Caco-2 (cell line): ENCODE measurements around the gene ABCB8. TPM values are rescaled to one million over a fixed set of nuclear protein-coding genes. Genes with fewer than 3 reads are reported as not detected.

Experiments
- BruUV-seq: library from RNA; stranded (reverse); fragments of 400-500 nt; replicated peaks from 2 replicates; lab custom pipeline; 2021; lab: Mats Ljungman, UMichigan
- CTCF ChIA-PET: fragments of 300-600 bp; sonication (Branson Sonifier 250); formaldehyde crosslinking; loops from one replicate; lab custom pipeline; 2022; ENCODE audit warnings: antibody characterized with exemption; lab: Charles Lee
- POLR2A ChIA-PET: fragments of 300-600 bp; sonication (Branson Sonifier 250); formaldehyde crosslinking; loops from one replicate; lab custom pipeline; 2022; ENCODE audit warnings: antibody characterized with exemption; lab: Charles Lee
- DNase-seq, 2 experiments: peaks; one replicate each; pipeline versions ENCODE4 v3.0.0 to v3.0.0-alpha.2; 2020 to 2022
- H3K27me3 ChIP-seq: replicated peaks from 2 replicates; pipeline ENCODE4 v1.6.0; 2011; ENCODE audit warnings: low read length; ENCODE audit not compliant: control insufficient read depth, insufficient read depth
- H3K36me3 ChIP-seq: 2 replicates; pipeline ENCODE4 v1.5.1; 2011; ENCODE audit warnings: low read length; ENCODE audit not compliant: control insufficient read depth, insufficient read depth
- H3K4me1 ChIP-seq: fragments of 250-450 bp; sonication (Bioruptor Pico); 2 replicates; pipeline ENCODE4 v1.5.1; 2020; ENCODE audit warnings: mild to moderate bottlenecking
- H3K4me3 ChIP-seq: 2 replicates; pipeline ENCODE4 v1.5.1; 2011; ENCODE audit warnings: low read depth, mild to moderate bottlenecking, control low read depth, low read length
- H3K9me3 ChIP-seq: fragments of 250-450 bp; sonication (Bioruptor Pico); 2 replicates; pipeline ENCODE4 v1.5.1; 2020; ENCODE audit warnings: mild to moderate bottlenecking, moderate library complexity
- H3K27ac Mint-ChIP-seq: one replicate; pipeline ENCODE4 v1.8.0; 2022; ENCODE audit warnings: mixed read lengths; ENCODE audit not compliant: unreplicated experiment
- H3K27me3 Mint-ChIP-seq: one replicate; pipeline ENCODE4 v1.8.0; 2022; ENCODE audit warnings: mixed read lengths; ENCODE audit not compliant: insufficient read depth, unreplicated experiment
- H3K36me3 Mint-ChIP-seq: one replicate; pipeline ENCODE4 v1.8.0; 2022; ENCODE audit warnings: mild to moderate bottlenecking, mixed read lengths; ENCODE audit not compliant: insufficient read depth, unreplicated experiment
- H3K4me1 Mint-ChIP-seq: one replicate; pipeline ENCODE4 v1.8.0; 2022; ENCODE audit warnings: low read depth, mixed read lengths; ENCODE audit not compliant: unreplicated experiment
- H3K4me3 Mint-ChIP-seq: one replicate; pipeline ENCODE4 v1.8.0; 2022; ENCODE audit warnings: mild to moderate bottlenecking, moderate library complexity, mixed read lengths; ENCODE audit not compliant: unreplicated experiment
- H3K9me3 Mint-ChIP-seq: one replicate; pipeline ENCODE4 v1.8.0; 2022; ENCODE audit warnings: mixed read lengths; ENCODE audit not compliant: unreplicated experiment
- CTCF ChIP-seq, 2 experiments: fragments of 200-600 bp in 1 of 2; IDR thresholded peaks; 1 replicate in 1 of 2; 2 replicates in 1 of 2; pipeline versions ENCODE4 v1.5.1 to v1.8.0; 2011 to 2022; ENCODE audit warnings: antibody characterized with exemption in 1 of 2, control low read depth in 1 of 2, inconsistent platforms in 1 of 2, low read depth in 1 of 2, low read length in 1 of 2, mild to moderate bottlenecking in 1 of 2, moderate library complexity in 1 of 2; ENCODE audit not compliant: insufficient read depth in 1 of 2, severe bottlenecking in 1 of 2, unreplicated experiment in 1 of 2
- intact Hi-C: fragments of 100-400 bp; cut with micrococcal nuclease; formaldehyde crosslinking; loops from one replicate; pipeline ENCODE4 v1.10.0; 2022; ENCODE audit not compliant: unreplicated experiment
- total RNA-seq: library from RNA; stranded (reverse); gene quantifications from 2 replicates; pipeline ENCODE4 v1.2.3, GENCODE V29; 2022

ABCB8 gene
- total RNA-seq, 1 experiment from 2014 or later = 30.8 TPM

DNA sequence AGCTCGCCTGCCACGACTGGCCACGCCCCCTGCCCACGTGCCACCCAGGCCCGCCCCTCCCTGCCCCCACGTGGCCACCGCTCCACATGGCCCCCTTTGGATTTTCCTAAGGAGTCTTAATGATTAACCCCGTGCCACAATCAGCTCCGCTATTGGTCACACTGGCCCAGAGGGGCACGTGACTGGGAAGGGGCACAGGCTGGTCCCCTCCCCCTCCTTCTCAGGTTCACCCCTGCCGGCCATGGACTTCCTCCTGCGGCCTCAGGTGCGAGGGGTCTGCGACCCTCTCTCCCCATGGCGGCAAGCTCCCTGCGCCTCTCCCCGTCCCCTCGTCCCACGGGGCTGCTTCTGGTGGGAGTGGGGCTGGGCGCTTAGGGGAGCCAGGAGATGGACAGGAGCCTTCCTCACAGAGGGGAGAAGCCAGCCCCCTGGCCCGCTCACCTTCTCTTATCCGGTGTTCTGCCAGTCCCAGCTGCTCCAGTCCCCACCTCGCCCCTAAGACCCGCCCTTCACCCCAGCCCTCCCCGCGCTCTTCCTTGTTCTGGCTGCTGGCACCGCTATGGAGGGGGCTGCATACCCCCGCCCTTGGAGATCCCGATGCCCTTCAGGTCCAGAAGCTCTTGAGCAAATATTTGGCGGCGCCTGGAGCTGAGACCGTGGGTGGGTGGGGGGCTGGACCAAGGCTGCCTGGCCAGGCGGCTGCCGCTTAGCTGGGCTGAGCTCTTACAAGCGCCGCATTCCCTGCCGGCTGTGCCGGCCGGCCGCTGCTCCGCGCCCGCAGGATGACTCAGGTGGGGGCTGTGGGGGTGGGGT, 34.4 kb downstream of the ABCB8 start:
- Histone ChIP-seq H3K4me1 (peaks cover 31% of the 10 kb centered on the region), H3K27me3 (no peaks in the 10 kb centered on the region), H3K36me3 (peaks cover 5% of the 10 kb centered on the region), H3K4me3 (peak overlapping the region; percentile 61), H3K9me3 (no peaks in the 10 kb centered on the region)
- Mint-ChIP-seq H3K27me3 (no peaks in the 10 kb centered on the region), H3K27ac (peak overlapping the region; percentile 51), H3K4me1 (peaks cover 14% of the 10 kb centered on the region), H3K4me3 (peak overlapping the region; percentile 95), H3K36me3 (peaks cover 62% of the 10 kb centered on the region), H3K9me3 (no peaks in the 10 kb centered on the region)
- ChIA-PET POLR2A (interaction anchor here (0.5 to 2.1 kb wide), 13 partner anchors 8 to 607 kb away, joined by 3 to 25 read pairs (median 4); partner anchors contain the start of genes ABCB8, ABCF2, FASTK and TMUB1), CTCF (interaction anchor here (0.6 to 2.0 kb wide), 16 partner anchors 15 to 1555 kb away, joined by 3 to 21 read pairs (median 4); partner anchors contain the start of genes ABCB8 and FASTK)
- intact Hi-C loops = loop anchor here (1.0 kb wide), 3 partner anchors 18 to 51 kb away; partner anchors contain the start of genes ABCB8 and FASTK
- BruUV-seq = no TSS peak
- no peak for TF ChIP-seq CTCF (IDR thresholded peaks at IDR 0.05; ENCODE audit: insufficient read depth in 1 of 2, low read depth in 1 of 2, low read length in 1 of 2, severe bottlenecking in 1 of 2, unreplicated experiment in 1 of 2)
- peak; percentile 96 to 97 for DNase-seq

DNA sequence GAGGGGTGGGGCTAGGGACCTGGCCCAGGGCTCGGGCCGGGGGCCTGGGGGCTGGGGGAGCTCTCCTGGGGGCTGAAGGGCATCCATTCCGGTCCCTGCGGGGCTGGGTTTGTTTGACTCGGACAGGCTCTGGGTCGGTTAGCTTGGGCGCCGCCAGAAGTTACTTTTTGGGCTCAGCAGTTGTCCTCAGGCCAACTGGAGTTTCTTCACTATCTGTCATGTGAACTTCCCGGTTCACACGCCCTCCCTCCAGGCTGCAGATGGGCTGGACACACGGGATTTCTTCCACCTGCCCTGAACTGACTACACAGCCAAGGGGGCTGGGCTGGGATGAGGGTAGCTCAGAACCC, 34.9 kb downstream of the ABCB8 start:
- no TSS peak for BruUV-seq
- Histone ChIP-seq H3K4me3 (peak overlapping the region; percentile 61), H3K9me3 (no peaks in the 10 kb centered on the region), H3K36me3 (peaks cover 5% of the 10 kb centered on the region), H3K4me1 (peaks cover 37% of the 10 kb centered on the region), H3K27me3 (no peaks in the 10 kb centered on the region)
- DNase-seq = peak; percentile 60 to 74
- POLR2A ChIA-PET = interaction anchor here (0.6 to 2.1 kb wide), 9 partner anchors 8 to 178 kb away, joined by 3 to 25 read pairs (median 6); partner anchors contain the start of genes ABCB8, FASTK and TMUB1
- Mint-ChIP-seq H3K4me3 (peak overlapping the region; percentile 95), H3K4me1 (peaks cover 14% of the 10 kb centered on the region), H3K27ac (peak overlapping the region; percentile 51), H3K27me3 (no peaks in the 10 kb centered on the region), H3K36me3 (peaks cover 67% of the 10 kb centered on the region), H3K9me3 (no peaks in the 10 kb centered on the region)
- CTCF ChIA-PET = interaction anchor here (0.6 to 2.0 kb wide), 10 partner anchors 18 to 189 kb away, joined by 3 to 21 read pairs (median 6); partner anchors contain the start of genes ABCB8 and FASTK
- TF ChIP-seq CTCF (IDR thresholded peaks at IDR 0.05; ENCODE audit: insufficient read depth in 1 of 2, low read depth in 1 of 2, low read length in 1 of 2, severe bottlenecking in 1 of 2, unreplicated experiment in 1 of 2) = no peak
- intact Hi-C loops = no loop called here

DNA sequence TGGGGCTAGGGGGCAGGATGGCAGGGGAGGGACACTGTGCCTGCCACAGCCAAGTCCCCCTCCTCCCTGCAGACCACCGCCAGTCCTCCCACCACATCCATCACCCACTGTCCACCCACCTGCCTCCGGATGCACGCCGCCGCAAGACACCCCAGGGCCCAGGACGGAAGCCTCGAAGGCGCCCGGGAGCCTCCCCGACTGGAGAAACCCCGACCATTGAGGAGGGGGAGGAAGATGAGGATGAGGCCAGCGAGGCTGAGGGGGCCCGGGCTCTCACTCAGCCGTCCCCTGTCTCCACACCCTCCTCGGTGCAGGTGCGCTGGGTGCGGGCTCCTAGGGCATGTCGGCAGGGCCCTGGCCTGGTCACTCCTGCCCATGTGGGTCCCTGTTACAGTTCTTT, 36.2 kb downstream of the ABCB8 start:
- no peak overlapping the region for H3K27ac Mint-ChIP-seq
- intact Hi-C loops = no loop called here
- CTCF ChIA-PET = no interaction called here

More for the DNA sequence above, 36.2 kb downstream of the ABCB8 start:
- TF ChIP-seq CTCF (IDR thresholded peaks at IDR 0.05; ENCODE audit: insufficient read depth in 1 of 2, low read depth in 1 of 2, low read length in 1 of 2, severe bottlenecking in 1 of 2, unreplicated experiment in 1 of 2) = no peak
- peaks cover 14% of the 10 kb centered on the region for H3K4me1 Mint-ChIP-seq
- no peaks in the 10 kb centered on the region for H3K9me3 ChIP-seq
- peaks cover 73% of the 10 kb centered on the region for H3K36me3 Mint-ChIP-seq
- H3K4me1 ChIP-seq = peaks cover 40% of the 10 kb centered on the region
- no peak overlapping the region for H3K4me3 ChIP-seq
- no peaks in the 10 kb centered on the region for H3K27me3 Mint-ChIP-seq
- no peak overlapping the region for H3K4me3 Mint-ChIP-seq
- DNase-seq = no peak
- H3K36me3 ChIP-seq = peaks cover 5% of the 10 kb centered on the region
- H3K27me3 ChIP-seq = no peaks in the 10 kb centered on the region
- BruUV-seq = no TSS peak
- no peaks in the 10 kb centered on the region for H3K9me3 Mint-ChIP-seq
- POLR2A ChIA-PET = no interaction called here
